NCI-H2171 treated with DMSO at 0.1 percent for 48 hours (cell line): ENCODE data around the gene TBC1D14.
A peak's percentile ranks its signal among the peaks of the same experiment; 100 is the strongest.
"Not testable (repeated sequence)": the region's sequence is repeated elsewhere in the genome, so short reads cannot be mapped to it uniquely, and the experiment has no call there.

Source experiments
- DNase-seq: peaks from one replicate; lab custom pipeline; 2025; lab: John Stamatoyannopoulos, UW

TBC1D14 gene

DNA sequence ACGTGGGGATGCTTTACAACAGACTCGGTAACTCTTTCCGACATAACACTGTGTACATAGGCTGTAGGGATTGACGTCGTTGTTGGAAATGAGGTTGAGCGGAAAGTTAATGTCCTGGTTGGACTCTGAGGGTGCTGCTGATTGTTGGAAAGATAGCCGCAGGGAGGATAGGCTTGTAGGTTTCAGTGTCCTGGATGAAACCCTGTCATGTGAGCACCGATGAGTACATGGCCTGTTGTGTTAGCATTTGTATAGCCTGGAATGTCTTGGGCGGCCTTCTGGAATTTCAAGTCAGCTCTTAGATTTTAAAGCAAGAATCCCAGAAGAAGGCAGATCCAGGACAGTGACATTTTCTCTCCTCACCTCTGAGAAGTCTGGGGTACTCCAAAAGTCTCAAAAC lies 63.3 kb downstream of the TBC1D14 start:
- DNase-seq: no peak

GRCh38 chr4:6974138-6974848 lies 64.7 kb downstream of the TBC1D14 start:
- peak; percentile 34 for DNase-seq

DNA sequence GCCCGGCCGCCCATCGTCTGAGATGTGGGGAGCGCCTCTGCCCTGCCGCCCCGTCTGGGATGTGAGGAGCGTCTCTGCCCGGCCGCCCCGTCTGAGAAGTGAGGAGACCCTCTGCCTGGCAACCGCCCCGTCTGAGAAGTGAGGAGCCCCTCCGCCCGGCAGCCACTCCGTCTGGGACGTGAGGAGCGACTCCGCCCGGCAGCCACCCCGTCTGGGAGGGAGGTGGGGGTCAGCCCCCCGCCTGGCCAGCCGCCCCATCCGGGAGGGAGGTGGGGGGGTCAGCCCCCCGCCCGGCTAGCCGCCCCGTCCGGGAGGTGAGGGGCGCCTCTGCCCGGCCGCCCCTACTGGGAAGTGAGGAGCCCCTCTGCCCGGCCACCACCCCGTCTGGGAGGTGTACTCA lies 68.2 kb downstream of the TBC1D14 start:
- DNase-seq: not testable (repeated sequence)

DNA sequence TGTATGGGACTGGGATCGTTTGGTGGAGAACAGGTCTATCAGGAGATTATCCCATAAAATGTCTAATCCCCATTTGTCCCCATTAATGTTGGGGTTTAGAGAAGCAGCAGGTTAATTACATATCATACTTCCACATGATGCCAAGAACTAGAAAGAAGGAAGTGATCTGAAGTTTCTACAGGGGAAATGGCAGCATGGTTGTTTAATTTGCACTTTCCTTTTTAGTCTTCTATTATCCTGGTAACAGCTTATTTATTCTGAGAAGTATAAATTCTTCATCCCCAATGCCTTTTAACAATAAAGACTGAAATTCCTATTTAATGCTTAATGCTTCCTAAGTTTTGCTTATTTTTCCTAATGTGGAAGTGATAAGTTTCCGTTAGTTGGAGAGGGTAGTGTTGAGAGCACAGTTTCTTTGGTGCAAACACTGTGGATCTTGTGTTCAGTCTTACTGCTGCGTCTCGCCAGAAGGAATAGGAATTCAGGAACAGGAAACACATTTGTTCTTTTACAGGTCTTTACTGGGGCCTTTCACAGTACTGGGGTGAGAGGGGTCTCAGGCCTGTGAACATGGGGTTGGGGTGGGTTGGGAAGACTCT lies 74.0 kb downstream of the TBC1D14 start:
- DNase-seq: no peak

GRCh38 chr4:6984612-6985425 lies 75.2 kb downstream of the TBC1D14 start:
- DNase-seq: no peak

DNA sequence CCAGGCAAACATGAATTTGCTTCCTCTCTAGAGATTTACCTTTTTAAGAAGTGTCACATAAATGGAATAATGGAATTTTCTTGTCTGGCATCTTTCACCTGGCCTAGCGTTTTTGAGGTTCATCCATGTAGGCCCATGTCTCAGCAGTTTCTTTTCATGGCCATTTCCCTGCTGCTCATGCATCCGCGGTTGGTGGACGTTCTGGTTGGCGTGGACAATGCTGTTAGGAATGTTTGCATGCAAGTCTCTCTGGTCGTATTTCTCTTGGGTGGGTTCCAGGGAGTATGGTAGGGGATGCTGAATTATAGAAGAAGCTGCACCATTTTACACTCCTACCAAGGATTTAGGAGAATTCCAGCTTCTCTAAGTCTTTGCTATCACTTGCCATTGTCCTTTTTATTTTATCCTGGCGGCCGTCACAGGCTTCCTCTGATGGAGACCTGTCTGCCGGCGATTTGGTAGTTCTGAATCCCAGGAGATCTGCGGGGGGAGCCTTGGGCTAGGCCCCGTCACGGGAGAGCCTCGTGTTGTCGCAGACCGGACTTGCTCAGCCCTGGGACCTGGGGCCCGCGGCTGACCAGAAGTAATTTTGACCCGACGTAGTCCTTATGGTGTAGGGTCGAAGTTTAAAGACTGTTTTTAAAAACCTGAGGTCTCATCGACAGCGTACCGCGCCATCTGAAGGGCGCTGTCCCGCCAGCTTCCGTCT lies 76.6 kb downstream of the TBC1D14 start:
- DNase-seq: peak; percentile 37

- DNase-seq: peak; percentile 76
Measured at GRCh38 chr4:6986781-6987587, 77.4 kb downstream of the TBC1D14 start.

GRCh38 chr4:6987588-6987961 lies 77.9 kb downstream of the TBC1D14 start:
- peak; percentile 33 for DNase-seq

GRCh38 chr4:6988016-6988715 lies 78.5 kb downstream of the TBC1D14 start:
- no peak for DNase-seq

DNA sequence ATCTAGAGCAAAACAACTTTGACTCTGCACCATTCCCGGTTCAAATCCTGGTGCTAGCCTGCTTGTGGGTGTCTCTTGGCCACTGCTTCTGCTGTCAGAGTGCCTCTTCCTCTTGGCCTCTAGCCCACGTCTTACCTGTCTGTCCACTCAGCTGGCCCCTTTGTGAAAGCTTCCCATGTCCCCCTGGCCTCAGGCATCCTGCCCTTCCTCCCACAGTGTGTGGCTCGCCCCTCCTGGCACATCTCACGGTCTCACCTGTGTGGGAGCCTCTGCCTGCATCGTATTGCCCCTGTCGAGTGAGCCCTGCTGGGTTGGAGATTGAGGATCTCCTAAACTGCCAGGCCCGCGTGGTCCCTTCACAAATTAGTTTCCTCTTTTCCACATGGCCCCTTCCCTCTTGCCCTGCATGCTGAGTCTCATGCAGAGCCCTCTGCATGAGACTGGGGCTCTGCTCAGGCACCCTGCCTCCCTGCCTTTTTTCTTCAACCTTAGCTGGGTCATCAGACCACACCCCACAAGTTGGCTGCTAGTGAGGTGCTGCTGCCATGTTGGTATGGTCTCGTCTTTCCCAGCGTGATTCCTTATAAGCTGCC lies 79.8 kb downstream of the TBC1D14 start:
- DNase-seq: no peak

DNA sequence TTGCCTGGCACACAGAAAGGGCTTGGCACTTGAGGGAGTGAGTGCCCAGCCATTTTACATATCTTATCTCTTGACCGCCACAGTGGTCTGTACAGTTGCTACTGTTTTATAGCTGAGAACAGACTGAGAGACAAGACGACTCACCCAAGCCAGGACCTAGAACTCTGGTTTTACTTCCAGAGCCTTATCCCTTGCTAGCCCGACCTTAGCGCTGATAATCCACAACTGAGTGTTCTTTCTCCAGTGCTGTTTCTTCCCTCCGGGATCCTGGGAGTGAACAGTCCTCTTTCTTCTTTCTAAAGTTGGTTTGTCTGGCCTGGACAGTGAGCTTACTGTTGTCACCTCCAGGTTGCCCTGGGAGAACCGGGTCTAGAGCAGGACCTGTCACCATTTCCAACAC lies 81.0 kb downstream of the TBC1D14 start:
- no peak for DNase-seq

DNA sequence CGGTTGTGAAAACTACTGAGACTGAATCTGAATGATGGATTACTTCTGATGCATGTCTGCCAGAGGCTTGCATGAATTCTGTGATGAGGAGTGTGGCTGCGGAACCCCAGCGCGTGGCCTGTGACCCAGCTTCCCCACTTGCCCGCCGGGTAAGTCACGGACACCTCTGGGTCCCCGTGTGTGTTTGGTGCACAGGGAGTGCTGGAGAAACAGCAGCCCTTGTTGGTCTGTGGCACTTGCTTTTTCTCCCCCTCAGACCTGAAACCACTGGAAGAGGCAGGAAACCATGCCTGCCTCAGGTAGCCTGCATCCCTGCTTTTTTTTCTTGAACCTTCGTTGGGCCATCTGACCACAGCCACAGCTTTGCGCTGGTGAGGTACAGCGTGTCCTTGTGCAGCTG lies 81.6 kb downstream of the TBC1D14 start:
- no peak for DNase-seq

- DNase-seq: no peak
Measured at GRCh38 chr4:6991771-6992557, 82.3 kb downstream of the TBC1D14 start.

- no peak for DNase-seq
Measured at GRCh38 chr4:6992728-6993677, 83.4 kb downstream of the TBC1D14 start.

GRCh38 chr4:6996481-6996880 lies 86.9 kb downstream of the TBC1D14 start:
- DNase-seq: no peak

- DNase-seq: no peak
Measured at GRCh38 chr4:6999172-7000086, 89.8 kb downstream of the TBC1D14 start.

GRCh38 chr4:7000421-7001176 lies 91.0 kb downstream of the TBC1D14 start:
- DNase-seq: no peak
